HepG2 (cell line): ENCODE data around the gene LEF1. TPM values are rescaled to one million over a fixed set of nuclear protein-coding genes. Genes with fewer than 3 reads are reported as not detected.

Source experiments
- ATAC-seq: fragments of 200-7000 bp; cut with Tn5 transposase; 3 replicates; pipeline ENCODE4 v1.9.1; 2020; ENCODE audit warnings: mild to moderate bottlenecking, moderate library complexity
- BruUV-seq: library from RNA; stranded (reverse); fragments of 400-500 nt; replicated peaks from 2 replicates; lab custom pipeline; 2021; lab: Mats Ljungman, UMichigan
- CTCF ChIA-PET: fragments of 300-600 bp; formaldehyde crosslinking; extraction: SDS; loops from one replicate; lab custom pipeline; 2021; ENCODE audit warnings: low total read pairs, inconsistent platforms, low intra/inter-chr PET ratio; lab: Yijun Ruan, JAX
- POLR2A ChIA-PET: fragments of 350-600 bp; sonication (Branson Sonifier 250); formaldehyde crosslinking; loops from one replicate; lab custom pipeline; 2020; ENCODE audit warnings: antibody characterized with exemption, inconsistent platforms; lab: Yijun Ruan, JAX
- DNase-seq: peaks from one replicate; pipeline ENCODE4 v3.0.0-alpha.2; 2015; ENCODE audit warnings: low spot score
- FAIRE-seq: peaks from 3 replicates; lab custom pipeline; 2011; peaks lifted over from hg19 to GRCh38; lab: Jason Lieb, UNC
- H2AFZ ChIP-seq: one replicate; pipeline ENCODE4 v1.6.1; 2011; ENCODE audit warnings: low read length, inconsistent platforms
- H3K27ac ChIP-seq: fragments of 300-600 bp; 3 replicates; pipeline ENCODE4 v1.8.0; 2011; ENCODE audit warnings: mixed run types, mild to moderate bottlenecking, mixed read lengths, low read length, inconsistent platforms; ENCODE audit not compliant: insufficient read depth; ENCODE audit errors: extremely low read length
- H3K27me3 ChIP-seq, 2 experiments: fragments of 200-600 bp in 1 of 2; 2 replicates in 1 of 2; 3 replicates in 1 of 2; pipeline versions ENCODE4 v1.6.0 to v1.8.0; 2011; ENCODE audit warnings: low read length in 2 of 2, mild to moderate bottlenecking in 2 of 2, moderate library complexity in 2 of 2, inconsistent platforms in 1 of 2; ENCODE audit not compliant: insufficient read depth in 2 of 2, control insufficient read depth in 1 of 2
- H3K36me3 ChIP-seq, 2 experiments: fragments of 200-600 bp in 1 of 2; replicated peaks in 1 of 2; 2 replicates in 1 of 2; 3 replicates in 1 of 2; pipeline versions ENCODE4 v1.5.1 to v1.8.0; 2011; ENCODE audit warnings: low read length in 2 of 2, inconsistent platforms in 1 of 2; ENCODE audit not compliant: insufficient read depth in 2 of 2, control insufficient read depth in 1 of 2
- H3K4me1 ChIP-seq: 2 replicates; pipeline ENCODE4 v1.5.1; 2012; ENCODE audit warnings: low read length, inconsistent platforms; ENCODE audit not compliant: insufficient read depth
- H3K4me2 ChIP-seq: 2 replicates; pipeline ENCODE4 v1.6.0; 2011; ENCODE audit warnings: low read depth, low read length, inconsistent platforms
- H3K4me3 ChIP-seq, 3 experiments: fragments of 200-600 bp in 1 of 3; sonication (generic), shearing (Covaris generic) in 1 of 3; replicated peaks in 1 of 3; 2 replicates each; pipeline ENCODE4 v1.5.1; 2011 to 2016; ENCODE audit warnings: low read length in 3 of 3, inconsistent platforms in 2 of 3, low read depth in 2 of 3, mild to moderate bottlenecking in 2 of 3, control low read depth in 1 of 3, mixed read lengths in 1 of 3; ENCODE audit not compliant: insufficient read depth in 1 of 3
- H3K79me2 ChIP-seq: one replicate; pipeline ENCODE4 v1.6.1; 2011; ENCODE audit warnings: low read length, inconsistent platforms; ENCODE audit not compliant: insufficient read depth
- H3K9ac ChIP-seq: 2 replicates; pipeline ENCODE4 v1.6.0; 2011; ENCODE audit warnings: mild to moderate bottlenecking, low read depth, low read length, inconsistent platforms; ENCODE audit not compliant: insufficient read depth
- H3K9me3 ChIP-seq: 2 replicates; pipeline ENCODE4 v1.5.1; 2012; ENCODE audit warnings: mild to moderate bottlenecking, low read length
- H4K20me1 ChIP-seq: 2 replicates; pipeline ENCODE4 v1.6.0; 2011; ENCODE audit warnings: inconsistent platforms, mild to moderate bottlenecking, low read length, moderate library complexity; ENCODE audit not compliant: insufficient read depth
- FOSL1 ChIP-seq: sonication (generic); formaldehyde crosslinking; IDR thresholded peaks from 2 replicates; pipeline ENCODE4 v1.9.0; 2021; ENCODE audit warnings: missing genetic modification reagents, borderline replicate concordance
- FOXK1 ChIP-seq: sonication (generic); formaldehyde crosslinking; IDR thresholded peaks from 2 replicates; pipeline ENCODE4 v1.4.0; 2020; ENCODE audit warnings: low read depth, missing genetic modification reagents, borderline replicate concordance
- GABPB1 ChIP-seq: IDR thresholded peaks from 2 replicates; pipeline ENCODE4 v1.6.1; 2016; ENCODE audit warnings: mild to moderate bottlenecking, missing genetic modification reagents, moderate library complexity, missing compliant biosample characterization
- KDM3A ChIP-seq: IDR thresholded peaks from 2 replicates; pipeline ENCODE4 v1.6.1; 2018; ENCODE audit warnings: low read depth, missing compliant biosample characterization
- MYPOP ChIP-seq: sonication (generic); formaldehyde crosslinking; IDR thresholded peaks from 2 replicates; pipeline ENCODE4 v1.8.1; 2023; ENCODE audit warnings: mild to moderate bottlenecking, moderate library complexity, missing genetic modification reagents
- NFATC3 ChIP-seq: sonication (generic); formaldehyde crosslinking; IDR thresholded peaks from 2 replicates; pipeline ENCODE4 v1.5.1; 2020; ENCODE audit warnings: mild to moderate bottlenecking, missing genetic modification reagents
- RAD51 ChIP-seq: fragments of 450-650 bp; IDR thresholded peaks from 2 replicates; pipeline ENCODE4 v1.6.1; 2016; ENCODE audit warnings: borderline replicate concordance
- SMYD3 ChIP-seq: sonication (generic); formaldehyde crosslinking; IDR thresholded peaks from 2 replicates; pipeline ENCODE4 v1.8.1; 2023; ENCODE audit warnings: mild to moderate bottlenecking, missing genetic modification reagents
- ZNF121 ChIP-seq: sonication (generic); formaldehyde crosslinking; IDR thresholded peaks from 2 replicates; pipeline ENCODE4 v1.5.0; 2020; ENCODE audit warnings: mild to moderate bottlenecking, missing genetic modification reagents
- ZNF496 ChIP-seq: sonication (generic); formaldehyde crosslinking; IDR thresholded peaks from 2 replicates; pipeline ENCODE4 v1.8.1; 2023; ENCODE audit warnings: mild to moderate bottlenecking, moderate library complexity, missing genetic modification reagents; ENCODE audit not compliant: insufficient replicate concordance
- ZNF598 ChIP-seq: sonication (generic); formaldehyde crosslinking; IDR thresholded peaks from 2 replicates; pipeline ENCODE4 v1.5.1; 2020; ENCODE audit warnings: mild to moderate bottlenecking, missing genetic modification reagents, borderline replicate concordance
- ZNF704 ChIP-seq: sonication (generic); formaldehyde crosslinking; IDR thresholded peaks from 2 replicates; pipeline ENCODE4 v1.8.1; 2023; ENCODE audit warnings: mild to moderate bottlenecking, inconsistent platforms, moderate library complexity, missing genetic modification reagents, borderline replicate concordance
- ZNF775 ChIP-seq: sonication (generic); formaldehyde crosslinking; IDR thresholded peaks from 2 replicates; pipeline ENCODE4 v1.4.0; 2020; ENCODE audit warnings: missing genetic modification reagents, mild to moderate bottlenecking, moderate library complexity, borderline replicate concordance
- WGBS: methylation state at CpG from one replicate; pipeline ENCODE4 v1.1.6; 2017; ENCODE audit warnings: low lambda C conversion rate; 5-methylcytosine and 5-hydroxymethylcytosine counted together
- in situ Hi-C: cut with HindIII; loops from 2 replicates; pipeline ENCODE4 v1.10.0; 2017; ENCODE audit warnings: low pct_unique_long_range_greater_than_20kb; ENCODE audit not compliant: extremely low pct_ligation_motif_present
- intact Hi-C: fragments of 100-400 bp; cut with micrococcal nuclease; formaldehyde crosslinking; loops from one replicate; pipeline ENCODE4 v1.10.0; 2022; ENCODE audit not compliant: unreplicated experiment
- polyA plus RNA-seq, 8 experiments: library from polyadenylated mRNA; depleted of rRNA in 3 of 8; stranded (reverse) in 7 of 8; unstranded in 1 of 8; fragments of >200 nt; fragmentation: Illumina TruSeq in 4 of 8; extraction: Trizol in 4 of 8; gene quantifications; 2 replicates each; pipeline versions ENCODE4 v1.2.1 to v1.2.3, GENCODE V29; 2011 to 2016; ENCODE audit warnings: low read depth in 4 of 8, missing spikeins in 1 of 8, mixed read lengths in 1 of 8; ENCODE audit not compliant: insufficient read depth in 1 of 8
- total RNA-seq, 5 experiments: library from RNA; depleted of rRNA; stranded (reverse); fragments of >200 nt; fragmentation: Illumina TruSeq; extraction: Trizol; gene quantifications; 2 replicates each; pipeline ENCODE4 v1.2.3, GENCODE V29; 2016; ENCODE audit warnings: low read depth in 1 of 5
- TF ChIP-seq, protein P1 (sequence below): sonication (generic); formaldehyde crosslinking; IDR thresholded peaks from 2 replicates; pipeline ENCODE4 v1.4.0; 2020; ENCODE audit warnings: mild to moderate bottlenecking, missing genetic modification reagents
- TF ChIP-seq, protein P2 (sequence below): IDR thresholded peaks from 2 replicates; pipeline ENCODE4 v1.6.1; 2016; ENCODE audit warnings: low read depth, borderline replicate concordance

LEF1 gene
- total and polyA plus RNA-seq, 2 of the 13 experiments (the other 11 are each of a cell fraction or from before 2014, with no cell fraction given) = 0.22 to 0.29 TPM

GRCh38 chr4:108203377-108203776 is 34.6 kb upstream of the LEF1 start (continued):
- TF ChIP-seq MYPOP (CRISPR knock-in tag) (no peak), GABPB1 (CRISPR knock-in tag) (no peak)
- TF ChIP-seq, protein P1, sequence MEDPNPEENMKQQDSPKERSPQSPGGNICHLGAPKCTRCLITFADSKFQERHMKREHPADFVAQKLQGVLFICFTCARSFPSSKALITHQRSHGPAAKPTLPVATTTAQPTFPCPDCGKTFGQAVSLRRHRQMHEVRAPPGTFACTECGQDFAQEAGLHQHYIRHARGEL (CRISPR knock-in tag) = no peak

DNA sequence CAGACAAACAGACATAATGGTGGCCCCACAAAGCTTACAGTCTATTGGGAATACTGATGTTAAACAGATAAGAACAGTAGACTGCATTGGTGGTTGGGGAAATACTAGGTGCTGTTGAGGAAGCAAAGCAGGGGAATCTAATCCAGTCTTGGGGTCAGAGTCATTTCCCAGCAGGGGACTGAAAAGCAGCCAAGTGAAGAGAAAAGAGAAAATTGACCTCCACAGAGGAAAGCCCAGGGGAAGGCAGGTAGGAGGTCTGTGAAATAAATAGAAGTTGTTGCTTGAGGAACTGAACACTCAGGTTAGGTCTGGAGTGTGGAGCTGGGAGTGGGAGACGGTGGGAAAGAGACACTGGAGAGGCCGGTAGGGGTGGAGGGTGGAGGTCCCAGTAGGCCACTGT is 33.0 kb upstream of the LEF1 start:
- Histone ChIP-seq H3K79me2 (no peaks in the 10 kb centered on the region), H3K4me1 (no peaks in the 10 kb centered on the region), H3K9ac (no peak overlapping the region), H2AFZ (no peak overlapping the region), H4K20me1 (no peaks in the 10 kb centered on the region)
- ChIA-PET POLR2A (no interaction called here), CTCF (no interaction called here)
- no peak for DNase-seq
- no peak for ATAC-seq
- BruUV-seq = no TSS peak
- intact Hi-C loops = no loop called here
- TF ChIP-seq ZNF121 (no peak), ZNF775 (no peak), ZNF496 (no peak), RAD51 (no peak), SMYD3 (no peak), FOXK1 (CRISPR knock-in tag) (no peak), FOSL1 (no peak), ZNF598 (CRISPR knock-in tag) (no peak), KDM3A (no peak), NFATC3 (CRISPR knock-in tag) (no peak), ZNF704 (CRISPR knock-in tag) (no peak)
- TF ChIP-seq, protein P2, sequence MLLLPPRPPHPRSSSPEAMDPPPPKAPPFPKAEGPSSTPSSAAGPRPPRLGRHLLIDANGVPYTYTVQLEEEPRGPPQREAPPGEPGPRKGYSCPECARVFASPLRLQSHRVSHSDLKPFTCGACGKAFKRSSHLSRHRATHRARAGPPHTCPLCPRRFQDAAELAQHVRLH = no peak
- TF ChIP-seq, all 625 proteins: peak for 0
- no peak overlapping the region for H3K4me3 ChIP-seq
- 38% methylated on average over 2 of the region's 2 CpGs for WGBS
- no peaks in the 10 kb centered on the region for H3K27me3 ChIP-seq
- no peaks in the 10 kb centered on the region for H3K36me3 ChIP-seq
- no peak overlapping the region for H3K4me2 ChIP-seq
- no peak for FAIRE-seq
- in situ Hi-C loops = no loop called here
- H3K9me3 ChIP-seq = no peaks in the 10 kb centered on the region
- H3K27ac ChIP-seq = no peak overlapping the region
